Loucy (cell line): ENCODE measurements around the gene RNPS1.

Experiments
- H2AFZ ChIP-seq: fragments of 200-600 bp; sonication (generic); 2 replicates; pipeline ENCODE4 v1.6.0; 2016; ENCODE audit warnings: antibody characterized with exemption, mild to moderate bottlenecking, low read length, moderate library complexity
- H3F3A ChIP-seq: fragments of 200-600 bp; 2 replicates; pipeline ENCODE4 v1.6.0; 2016; ENCODE audit warnings: antibody characterized with exemption, low read depth, mild to moderate bottlenecking
- H3K27me3 ChIP-seq: fragments of 200-600 bp; sonication (generic); 2 replicates; pipeline ENCODE4 v1.6.1; 2014; ENCODE audit warnings: low read length, mild to moderate bottlenecking; ENCODE audit not compliant: insufficient read depth, poor library complexity, severe bottlenecking
- H3K36me3 ChIP-seq: fragments of 200-600 bp; sonication (generic); 2 replicates; pipeline ENCODE4 v1.6.1; 2016; ENCODE audit warnings: low read length; ENCODE audit not compliant: insufficient read depth
- H3K4me1 ChIP-seq: fragments of 200-600 bp; sonication (generic); 2 replicates; pipeline ENCODE4 v1.5.1; 2014; ENCODE audit warnings: low read length, mild to moderate bottlenecking; ENCODE audit not compliant: insufficient read depth, poor library complexity, severe bottlenecking
- H3K4me2 ChIP-seq: fragments of 200-600 bp; sonication (generic); 2 replicates; pipeline ENCODE4 v1.6.0; 2014; ENCODE audit warnings: antibody characterized with exemption, low read length, low read depth, mild to moderate bottlenecking; ENCODE audit not compliant: poor library complexity, severe bottlenecking
- H3K4me3 ChIP-seq: fragments of 200-600 bp; sonication (generic); 2 replicates; pipeline ENCODE4 v1.5.1; 2014; ENCODE audit warnings: low read length, mild to moderate bottlenecking, mixed read lengths; ENCODE audit not compliant: poor library complexity, severe bottlenecking
- H3K79me2 ChIP-seq: fragments of 200-600 bp; sonication (generic); 2 replicates; pipeline ENCODE4 v1.6.1; 2014; ENCODE audit warnings: low read length; ENCODE audit not compliant: insufficient read depth
- H3K9ac ChIP-seq: fragments of 200-600 bp; sonication (generic); 2 replicates; pipeline ENCODE4 v1.6.0; 2014; ENCODE audit warnings: mild to moderate bottlenecking, low read depth, low read length, moderate library complexity; ENCODE audit not compliant: poor library complexity, severe bottlenecking
- H3K9me2 ChIP-seq: fragments of 200-600 bp; sonication (generic); replicated peaks from 2 replicates; pipeline ENCODE4 v1.6.1; 2016; ENCODE audit warnings: low read depth, low read length, mixed read lengths
- H3K9me3 ChIP-seq: fragments of 200-600 bp; sonication (generic); 2 replicates; pipeline ENCODE4 v1.6.1; 2014; ENCODE audit warnings: mild to moderate bottlenecking, antibody characterized with exemption, low read length, low read depth; ENCODE audit not compliant: insufficient read depth
- H4K20me1 ChIP-seq: fragments of 200-600 bp; sonication (generic); 2 replicates; pipeline ENCODE4 v1.6.0; 2014; ENCODE audit warnings: antibody characterized with exemption, low read length, mild to moderate bottlenecking; ENCODE audit not compliant: insufficient read depth, poor library complexity, severe bottlenecking
- CTCF ChIP-seq: fragments of 200-600 bp; sonication (generic); conservative IDR thresholded peaks from 2 replicates; pipeline ENCODE4 v1.5.1; 2014; ENCODE audit warnings: mild to moderate bottlenecking, antibody characterized with exemption, low read length
- EZH2phosphoT487 ChIP-seq: fragments of 200-600 bp; IDR thresholded peaks from 2 replicates; pipeline ENCODE4 v1.6.1; 2018; ENCODE audit warnings: antibody characterized with exemption, mild to moderate bottlenecking, moderate library complexity, borderline replicate concordance

Gene RNPS1

DNA sequence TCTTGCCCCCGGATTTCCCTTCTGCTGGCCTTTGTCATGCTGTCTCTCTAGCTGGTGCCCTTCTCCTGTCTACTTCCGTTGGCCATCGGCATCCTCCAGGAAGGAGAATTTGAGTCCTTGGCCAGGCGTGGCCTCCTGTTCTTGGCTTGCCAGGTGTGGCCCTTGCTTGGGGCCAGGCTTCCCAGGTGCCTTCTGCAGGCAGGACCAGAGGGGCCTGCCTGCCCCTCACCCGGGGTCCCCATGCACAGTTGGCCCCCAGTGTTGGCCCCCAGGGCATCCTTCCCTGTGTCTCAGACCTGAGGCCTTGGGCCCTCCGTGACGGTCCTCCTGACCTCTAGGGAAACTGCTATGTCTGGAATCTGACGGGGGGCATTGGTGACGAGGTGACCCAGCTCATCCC is 60.1 kb downstream of the RNPS1 start:
- no peaks in the 10 kb centered on the region; the same call in 1 of the 2 replicates for H3K36me3 ChIP-seq
- H3K9ac ChIP-seq, result no peak overlapping the region
- TF ChIP-seq EZH2phosphoT487 (no peak), CTCF (no peak)
- H4K20me1 ChIP-seq, result no peaks in the 10 kb centered on the region
- peaks cover 13% of the 10 kb centered on the region; the same call in 1 of the 2 replicates for H3K79me2 ChIP-seq
- no peaks in the 10 kb centered on the region for H3F3A ChIP-seq
- H3K27me3 ChIP-seq, result no peaks in the 10 kb centered on the region
- H3K4me2 ChIP-seq, result no peak overlapping the region
- no peak overlapping the region for H2AFZ ChIP-seq
- no peaks in the 10 kb centered on the region for H3K9me3 ChIP-seq
- no peaks in the 10 kb centered on the region for H3K4me1 ChIP-seq
- no peak overlapping the region for H3K4me3 ChIP-seq
- no peaks in the 10 kb centered on the region for H3K9me2 ChIP-seq

DNA sequence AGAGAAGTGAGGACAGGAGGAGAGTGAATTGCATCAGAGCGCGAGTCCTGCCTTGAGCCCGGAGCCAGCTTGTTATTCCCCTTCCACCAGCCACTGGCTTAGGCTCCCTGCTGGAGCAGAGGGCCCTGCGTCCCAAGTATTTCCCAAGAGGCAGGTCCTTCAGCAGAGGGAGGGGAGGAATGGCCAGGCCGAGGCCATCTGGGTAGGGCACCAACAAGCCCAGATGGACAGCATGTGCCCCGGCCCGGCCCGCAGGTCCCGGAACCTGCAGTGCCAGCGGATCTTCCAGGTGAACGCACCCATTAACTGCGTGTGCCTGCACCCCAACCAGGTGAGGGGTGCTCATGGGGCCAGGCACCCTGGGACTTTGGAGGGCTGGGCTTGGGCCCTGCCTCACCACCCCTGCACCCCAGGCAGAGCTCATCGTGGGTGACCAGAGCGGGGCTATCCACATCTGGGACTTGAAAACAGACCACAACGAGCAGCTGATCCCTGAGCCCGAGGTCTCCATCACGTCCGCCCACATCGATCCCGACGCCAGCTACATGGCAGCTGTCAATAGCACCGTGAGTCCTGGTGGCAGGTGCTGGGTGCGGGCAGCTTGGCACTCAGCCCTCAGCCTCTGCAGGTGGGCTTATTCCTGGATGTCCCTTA is 61.0 kb downstream of the RNPS1 start:
- Histone ChIP-seq H3K79me2 (peaks cover 6% of the 10 kb centered on the region; the same call in 1 of the 2 replicates), H3K27me3 (no peaks in the 10 kb centered on the region), H4K20me1 (no peaks in the 10 kb centered on the region), H3K9me3 (no peaks in the 10 kb centered on the region), H3K4me1 (no peaks in the 10 kb centered on the region), H3K9me2 (no peaks in the 10 kb centered on the region), H3K4me3 (no peak overlapping the region), H3K4me2 (no peak overlapping the region), H3K36me3 (no peaks in the 10 kb centered on the region), H3K9ac (no peak overlapping the region), H3F3A (no peaks in the 10 kb centered on the region), H2AFZ (no peak overlapping the region)
- TF ChIP-seq EZH2phosphoT487 (no peak), CTCF (no peak)

GRCh38 chr16:2206420-2206779 is 61.5 kb downstream of the RNPS1 start:
- Histone ChIP-seq H4K20me1 (no peaks in the 10 kb centered on the region), H3K9ac (peak overlapping the region; percentile 79), H3K4me1 (no peaks in the 10 kb centered on the region), H3K4me2 (peak overlapping the region; percentile 87), H2AFZ (no peak overlapping the region), H3K27me3 (no peaks in the 10 kb centered on the region), H3K79me2 (peaks cover 6% of the 10 kb centered on the region; the same call in 1 of the 2 replicates), H3K36me3 (no peaks in the 10 kb centered on the region), H3K9me2 (no peaks in the 10 kb centered on the region), H3F3A (no peaks in the 10 kb centered on the region), H3K9me3 (no peaks in the 10 kb centered on the region), H3K4me3 (peak overlapping the region; percentile 82)
- TF ChIP-seq CTCF (no peak), EZH2phosphoT487 (no peak)
